Subcutaneous abdominal adipose tissue (tissue), 5 donors: Measurements from ENCODE around the gene COL18A1.
"Not testable (repeated sequence)": the region's sequence is repeated elsewhere in the genome, so short reads cannot be mapped to it uniquely, and the experiment has no call there.

Source experiments
- H3K27ac ChIP-seq: one replicate; pipeline ENCODE4 v1.7.0; 2013; ENCODE audit warnings: low read depth, mild to moderate bottlenecking, inconsistent platforms, low read length, moderate library complexity
- H3K27me3 ChIP-seq, 5 donors: one replicate each; pipeline ENCODE4 v1.7.0; 2013; ENCODE audit warnings: low read length in 5 of 5, inconsistent platforms in 1 of 5; ENCODE audit not compliant: control insufficient read depth in 5 of 5, insufficient read depth in 4 of 5
- H3K36me3 ChIP-seq, 5 donors: one replicate each; pipeline ENCODE4 v1.7.0; 2013; ENCODE audit warnings: low read length in 5 of 5; ENCODE audit not compliant: control insufficient read depth in 5 of 5, insufficient read depth in 5 of 5
- H3K4me1 ChIP-seq, 5 donors: one replicate each; pipeline ENCODE4 v1.7.0; 2013; ENCODE audit warnings: low read length in 5 of 5, mild to moderate bottlenecking in 3 of 5, moderate library complexity in 1 of 5; ENCODE audit not compliant: control insufficient read depth in 5 of 5, insufficient read depth in 5 of 5
- H3K4me3 ChIP-seq, 5 donors: one replicate each; pipeline ENCODE4 v1.7.0; 2013; ENCODE audit warnings: low read length in 5 of 5, low read depth in 1 of 5
- H3K9ac ChIP-seq, 5 donors: one replicate each; pipeline ENCODE4 v1.7.0; 2013; ENCODE audit warnings: low read length in 5 of 5, mild to moderate bottlenecking in 4 of 5, moderate library complexity in 3 of 5
- H3K9me3 ChIP-seq, 5 donors: one replicate each; pipeline ENCODE4 v1.7.0; 2013; ENCODE audit warnings: low read length in 5 of 5; ENCODE audit not compliant: control insufficient read depth in 5 of 5
- donor health status: healthy.
- donor health status: healthy.
- donor health status: healthy.
- donor health status: healthy.
- donor health status: healthy.

Gene COL18A1

DNA sequence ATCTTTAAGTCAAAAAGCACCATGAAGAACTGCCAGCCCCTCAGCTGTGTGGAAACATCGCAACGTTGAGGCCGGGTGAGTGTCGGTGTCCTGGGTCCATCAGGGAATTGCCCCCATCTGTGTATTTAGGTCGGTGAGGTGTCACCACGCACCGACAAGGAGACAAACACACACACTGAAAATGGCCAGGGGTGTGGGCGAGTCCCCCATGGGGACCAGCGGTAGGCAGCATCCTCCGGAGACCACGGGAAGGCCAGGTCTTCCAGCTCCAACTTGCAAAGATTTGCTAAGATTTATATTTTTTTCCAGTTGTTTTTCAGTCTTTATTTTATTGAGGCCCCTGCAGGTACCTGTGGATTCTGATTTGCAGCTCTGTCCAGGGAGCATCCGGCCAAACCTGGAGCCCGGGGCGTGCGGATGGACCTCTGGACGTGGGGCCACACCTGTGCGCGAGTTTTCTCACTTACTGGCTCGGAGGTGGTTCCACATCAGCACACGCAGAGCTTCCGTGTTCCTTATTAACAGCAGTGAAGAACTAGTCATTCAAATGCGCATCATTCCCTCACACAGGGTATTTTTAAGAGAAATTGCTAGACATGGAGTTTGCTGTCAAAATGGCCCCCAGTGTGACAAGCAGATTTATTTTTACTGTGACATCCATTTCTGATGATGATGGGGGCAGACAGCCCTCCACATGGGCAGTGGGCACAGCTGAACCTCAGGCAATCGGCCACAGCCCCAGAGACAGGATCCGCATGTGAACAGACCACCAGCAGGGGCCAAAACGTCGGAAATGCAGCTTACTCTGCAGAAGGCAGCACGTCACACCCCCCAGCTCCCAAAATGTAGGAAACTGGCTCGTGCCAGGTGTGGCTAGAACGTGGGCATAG, 154.5 kb downstream of the COL18A1 start:
- Histone ChIP-seq H3K36me3 (no peaks in the 10 kb centered on the region), H3K9ac (no peak overlapping the region), H3K27ac (no peak overlapping the region), H3K4me1 (peaks cover 0 to 26% (median 21%) of the 10 kb centered on the region in 5 donors), H3K27me3 (peaks cover 4 to 18% (median 5%) of the 10 kb centered on the region in 5 donors), H3K9me3 (no peaks in the 10 kb centered on the region), H3K4me3 (no peak overlapping the region)

DNA sequence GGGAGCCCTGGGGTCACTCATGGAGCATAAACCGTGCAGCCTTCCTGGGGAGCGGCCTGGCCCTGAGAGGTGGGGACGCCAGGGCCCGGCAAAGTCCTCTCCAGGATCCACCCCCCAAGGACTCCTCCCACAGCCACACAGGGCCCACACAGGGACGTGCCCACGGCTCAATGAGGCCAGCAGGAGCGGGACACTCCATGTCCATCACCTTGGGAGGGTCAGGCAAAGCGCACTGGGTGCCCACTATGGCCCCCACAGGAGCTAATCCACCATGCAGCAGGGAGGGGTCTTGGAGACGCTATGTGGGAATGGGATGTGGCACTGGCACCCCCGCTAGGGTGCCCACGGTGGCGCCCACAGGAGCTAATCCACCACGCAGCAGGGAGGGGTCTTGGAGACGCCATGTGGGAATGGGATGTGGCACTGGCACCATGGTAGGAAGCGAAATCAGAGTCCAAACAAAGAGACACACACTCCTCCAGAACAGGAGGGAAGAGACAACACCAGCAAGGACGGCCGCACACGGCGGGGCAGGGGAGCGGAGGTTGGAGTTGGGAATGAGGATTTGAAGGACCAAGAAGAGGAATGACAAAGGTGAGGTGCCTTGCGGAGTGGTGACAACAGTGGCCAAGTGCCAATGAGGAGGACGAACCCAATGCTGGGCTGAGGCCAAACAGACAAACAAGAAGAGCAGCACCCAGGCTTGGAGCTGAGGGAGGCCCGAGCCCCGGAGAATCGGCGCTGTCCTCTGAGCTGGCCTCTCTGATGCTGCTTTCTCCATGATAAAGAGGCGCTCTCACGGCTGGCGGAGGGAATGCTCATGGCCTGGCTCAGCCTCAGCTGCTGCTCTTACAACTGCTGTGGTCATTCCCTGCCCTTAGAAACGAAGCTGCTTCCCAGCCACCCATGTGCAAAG, 155.4 kb downstream of the COL18A1 start:
- H3K36me3 ChIP-seq: no peaks in the 10 kb centered on the region
- peaks cover 4 to 18% (median 5%) of the 10 kb centered on the region in 5 donors for H3K27me3 ChIP-seq
- no peaks in the 10 kb centered on the region for H3K9me3 ChIP-seq
- no peak overlapping the region for H3K27ac ChIP-seq
- peaks cover 0 to 25% (median 19%) of the 10 kb centered on the region in 5 donors for H3K4me1 ChIP-seq
- no peak overlapping the region for H3K4me3 ChIP-seq
- no peak overlapping the region for H3K9ac ChIP-seq

DNA sequence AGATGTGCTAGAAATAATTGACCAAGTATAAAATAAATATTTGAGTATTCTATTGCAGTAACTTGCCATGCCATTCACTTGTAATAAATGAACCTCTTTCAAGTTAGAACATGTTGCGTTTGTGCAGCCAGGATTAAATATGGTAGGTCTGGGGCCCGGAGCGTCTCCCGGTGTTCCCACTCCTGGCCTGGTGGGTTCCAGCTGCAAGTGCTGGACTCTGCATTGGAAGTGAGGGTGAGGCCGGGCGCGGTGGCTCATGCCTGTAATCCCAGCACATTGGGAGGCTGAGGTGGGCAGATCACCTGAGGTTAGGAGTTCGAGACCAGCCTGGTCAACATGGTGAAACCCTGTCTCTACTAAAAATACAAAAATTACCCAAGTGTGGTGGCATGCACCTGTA, 156.3 kb downstream of the COL18A1 start:
- peaks cover 0 to 18% (median 11%) of the 10 kb centered on the region in 5 donors for H3K4me1 ChIP-seq
- H3K27ac ChIP-seq, H3K9ac ChIP-seq: not testable (repeated sequence)

DNA sequence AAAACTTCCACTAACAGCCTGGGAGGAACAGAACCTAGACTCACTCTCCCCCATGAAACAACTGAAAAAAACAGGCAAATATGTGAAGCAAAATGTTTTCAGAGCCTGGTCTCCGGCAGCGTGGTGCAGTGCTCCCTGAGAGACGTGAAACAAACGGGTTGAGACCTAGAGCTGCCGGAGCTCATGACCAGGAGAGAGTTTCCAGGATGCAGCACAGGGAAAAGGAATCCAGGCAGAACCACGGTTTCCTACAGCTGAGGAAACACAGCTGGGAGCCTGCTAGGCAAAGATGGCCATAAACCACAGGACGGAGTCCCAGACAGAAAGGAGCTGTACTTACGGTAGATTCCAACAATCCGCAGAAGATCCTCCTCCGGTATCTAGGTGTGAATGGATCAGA, 157.4 kb downstream of the COL18A1 start:
- Histone ChIP-seq H3K27me3 (peaks cover 4 to 18% (median 5%) of the 10 kb centered on the region in 5 donors), H3K9me3 (no peaks in the 10 kb centered on the region), H3K27ac (no peak overlapping the region), H3K4me1 (peaks cover 0 to 7% (median 0%) of the 10 kb centered on the region in 5 donors), H3K4me3 (no peak overlapping the region), H3K9ac (no peak overlapping the region), H3K36me3 (no peaks in the 10 kb centered on the region)

More for the DNA sequence above, 156.3 kb downstream of the COL18A1 start:
- peaks cover 4 to 18% (median 5%) of the 10 kb centered on the region in 5 donors for H3K27me3 ChIP-seq
- H3K4me3 ChIP-seq, H3K9me3 ChIP-seq, H3K36me3 ChIP-seq: not testable (repeated sequence)

DNA sequence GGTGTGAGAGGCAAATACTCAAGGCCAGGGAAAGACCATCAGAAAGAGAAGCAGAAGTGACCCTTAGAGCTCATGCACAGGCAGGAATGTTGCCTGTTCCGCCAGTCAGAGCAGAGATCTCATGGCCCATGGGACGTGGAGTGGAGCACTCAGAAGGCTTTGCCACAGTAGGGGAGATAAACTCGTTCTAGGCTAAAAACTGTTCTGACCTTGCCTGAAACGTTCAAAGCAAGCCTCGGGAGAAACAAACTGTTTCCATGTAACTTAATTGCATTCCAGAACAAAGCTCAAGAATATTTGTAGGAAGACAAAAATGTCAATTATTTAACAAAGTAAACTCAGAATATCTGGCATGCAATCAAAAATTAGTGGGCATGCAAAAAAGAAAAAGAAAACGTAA, 158.0 kb downstream of the COL18A1 start:
- no peaks in the 10 kb centered on the region for H3K36me3 ChIP-seq
- H3K27me3 ChIP-seq: peaks cover 4 to 18% (median 6%) of the 10 kb centered on the region in 5 donors
- H3K9me3 ChIP-seq: no peaks in the 10 kb centered on the region
- H3K9ac ChIP-seq: no peak overlapping the region
- no peak overlapping the region for H3K27ac ChIP-seq
- peaks cover 0 to 5% (median 0%) of the 10 kb centered on the region in 5 donors for H3K4me1 ChIP-seq
- H3K4me3 ChIP-seq: no peak overlapping the region
